SK-N-SH (cell line): Measurements from ENCODE around the gene ELMO1. TPM values are rescaled to one million over a fixed set of nuclear protein-coding genes. Genes with fewer than 3 reads are reported as not detected.

Source experiments
- CTCF ChIA-PET: fragments of 300-600, 350-600 bp; formaldehyde crosslinking; extraction: SDS; loops from one replicate; lab custom pipeline; 2021; lab: Yijun Ruan, JAX
- POLR2A ChIA-PET: fragments of 350-600 bp; sonication (Branson Sonifier 250); formaldehyde crosslinking; extraction: SDS; loops from one replicate; lab custom pipeline; 2020; ENCODE audit warnings: antibody characterized with exemption, inconsistent platforms; lab: Yijun Ruan, JAX
- DNase-seq: peaks from one replicate; pipeline ENCODE4 v3.0.0; 2012
- H2AFZ ChIP-seq: fragments of 200-600 bp; sonication (generic); 2 replicates; pipeline ENCODE4 v1.8.1; 2016; ENCODE audit warnings: antibody characterized with exemption, mild to moderate bottlenecking, low read depth
- H3F3A ChIP-seq: fragments of 200-600 bp; sonication (generic); replicated peaks from 2 replicates; pipeline ENCODE3; 2016; ENCODE audit warnings: antibody characterized with exemption, mild to moderate bottlenecking; ENCODE audit not compliant: insufficient read depth
- H3K27ac ChIP-seq, 2 experiments: fragments of 200-500 bp in 1 of 2; fragments of 200-600 bp in 1 of 2; sonication (Bioruptor generic) in 1 of 2; sonication (generic), shearing (Covaris generic) in 1 of 2; 2 replicates each; pipeline versions ENCODE4 v1.5.1 to v1.6.1; 2014 to 2016; ENCODE audit warnings: low read depth in 2 of 2, inconsistent platforms in 1 of 2, low read length in 1 of 2, mild to moderate bottlenecking in 1 of 2, mixed read lengths in 1 of 2
- H3K27me3 ChIP-seq: fragments of 200-600 bp; sonication (generic), shearing (Covaris generic); 2 replicates; pipeline ENCODE4 v1.6.1; 2016; ENCODE audit warnings: mixed run types; ENCODE audit not compliant: insufficient read depth
- H3K36me3 ChIP-seq, 2 experiments: fragments of 200-500 bp in 1 of 2; fragments of 200-600 bp in 1 of 2; sonication (Bioruptor generic) in 1 of 2; sonication (generic) in 1 of 2; replicated peaks in 1 of 2; 2 replicates each; pipeline versions ENCODE3 to v1.5.1; 2014 to 2016; ENCODE audit warnings: low read length in 1 of 2, mild to moderate bottlenecking in 1 of 2; ENCODE audit not compliant: insufficient read depth in 2 of 2, control insufficient read depth in 1 of 2
- H3K4me1 ChIP-seq, 2 experiments: fragments of 200-500 bp in 1 of 2; fragments of 200-600 bp in 1 of 2; sonication (Bioruptor generic) in 1 of 2; sonication (generic), shearing (Covaris generic) in 1 of 2; 2 replicates each; pipeline versions ENCODE4 v1.5.1 to v1.6.1; 2014 to 2016; ENCODE audit warnings: low read depth in 1 of 2, low read length in 1 of 2, mixed run types in 1 of 2; ENCODE audit not compliant: insufficient read depth in 2 of 2, control insufficient read depth in 1 of 2
- H3K4me2 ChIP-seq: fragments of 200-600 bp; sonication (generic), shearing (Covaris generic); 2 replicates; pipeline ENCODE4 v1.6.1; 2017; ENCODE audit warnings: mixed run types
- H3K4me3 ChIP-seq, 2 experiments: fragments of 200-500 bp in 1 of 2; fragments of 200-600 bp in 1 of 2; sonication (Bioruptor generic) in 1 of 2; sonication (generic), shearing (Covaris generic) in 1 of 2; 2 replicates each; pipeline versions ENCODE4 v1.5.1 to v1.8.1; 2014 to 2016; ENCODE audit warnings: low read depth in 2 of 2, inconsistent platforms in 1 of 2, low read length in 1 of 2, mild to moderate bottlenecking in 1 of 2, mixed read lengths in 1 of 2, moderate library complexity in 1 of 2
- H3K79me2 ChIP-seq: fragments of 200-600 bp; sonication (generic); 2 replicates; pipeline ENCODE4 v1.8.1; 2017; ENCODE audit warnings: mild to moderate bottlenecking; ENCODE audit not compliant: insufficient read depth
- H3K9ac ChIP-seq: fragments of 200-600 bp; sonication (generic); 2 replicates; pipeline ENCODE4 v1.6.1; 2017; ENCODE audit warnings: mixed run types
- H3K9me2 ChIP-seq: fragments of 200-600 bp; sonication (generic); 2 replicates; pipeline ENCODE4 v1.6.1; 2017; ENCODE audit warnings: mixed run types
- H3K9me3 ChIP-seq: fragments of 200-600 bp; sonication (generic); 2 replicates; pipeline ENCODE4 v1.6.1; 2017; ENCODE audit warnings: mixed run types, mild to moderate bottlenecking, moderate library complexity
- H4K20me1 ChIP-seq: fragments of 200-600 bp; sonication (generic); 2 replicates; pipeline ENCODE4 v1.6.1; 2017; ENCODE audit warnings: mild to moderate bottlenecking, mixed run types; ENCODE audit not compliant: insufficient read depth
- CTCF ChIP-seq: fragments of 200-600 bp; sonication (generic); IDR thresholded peaks from 2 replicates; pipeline ENCODE4 v1.6.1; 2017; ENCODE audit warnings: antibody characterized with exemption, mild to moderate bottlenecking, moderate library complexity
- EP300 ChIP-seq, 2 experiments: IDR thresholded peaks; 2 replicates each; pipeline versions ENCODE4 v1.4.0 to v1.6.1; 2012; ENCODE audit warnings: borderline replicate concordance in 1 of 2, low read depth in 1 of 2, low read length in 1 of 2
- GABPA ChIP-seq: IDR thresholded peaks from 2 replicates; pipeline ENCODE4 v1.4.0; 2012; ENCODE audit warnings: low read depth, mild to moderate bottlenecking
- IRF3 ChIP-seq: fragments of 150-350 bp; IDR thresholded peaks from 2 replicates; pipeline ENCODE4 v1.6.1; 2016; ENCODE audit warnings: mild to moderate bottlenecking, low read depth, low read length
- JUND ChIP-seq: IDR thresholded peaks from 2 replicates; pipeline ENCODE4 v1.4.0; 2012
- NFIC ChIP-seq: IDR thresholded peaks from 2 replicates; pipeline ENCODE4 v1.4.0; 2012; ENCODE audit warnings: borderline replicate concordance
- RXRA ChIP-seq: IDR thresholded peaks from 2 replicates; pipeline ENCODE4 v1.4.0; 2012; ENCODE audit warnings: low read depth, mild to moderate bottlenecking, borderline replicate concordance
- SIN3A ChIP-seq: IDR thresholded peaks from 2 replicates; pipeline ENCODE4 v1.6.1; 2012; ENCODE audit warnings: low read depth, mild to moderate bottlenecking, low read length, moderate library complexity, borderline replicate concordance
- TAF1 ChIP-seq: IDR thresholded peaks from 2 replicates; pipeline ENCODE4 v1.6.1; 2012; ENCODE audit warnings: low read depth, mild to moderate bottlenecking, low read length, moderate library complexity, borderline replicate concordance
- USF1 ChIP-seq: IDR thresholded peaks from 2 replicates; pipeline ENCODE4 v1.4.0; 2012; ENCODE audit warnings: low read depth, borderline replicate concordance
- YY1 ChIP-seq: IDR thresholded peaks from 2 replicates; pipeline ENCODE4 v1.4.0; 2012; ENCODE audit warnings: low read depth, mild to moderate bottlenecking
- WGBS: methylation state at CpG from one replicate; pipeline ENCODE4 v1.1.6; 2017; ENCODE audit warnings: low lambda C conversion rate; 5-methylcytosine and 5-hydroxymethylcytosine counted together
- polyA plus RNA-seq, 3 experiments: library from polyadenylated mRNA; depleted of rRNA; stranded (reverse); fragments of >200 nt; gene quantifications; 2 replicates each; pipeline ENCODE4 v1.2.3, GENCODE V29; 2012

The ELMO1 gene
- polyA plus RNA-seq, 1 of the 3 experiments (the other 2 are of a cell fraction) = 0.64 TPM

GRCh38 chr7:36896956-36897590, 551.6 kb downstream of the ELMO1 start:
- Histone ChIP-seq H2AFZ (no peak overlapping the region), H3K27me3 (no peaks in the 10 kb centered on the region), H3K9ac (no peak overlapping the region), H3K27ac (no peak overlapping the region)
- TF ChIP-seq USF1 (no peak; the same call in 1 of the 2 replicates), GABPA (no peak), NFIC (no peak), CTCF (no peak), RXRA (no peak), SIN3A (no peak), TAF1 (no peak), YY1 (no peak), IRF3 (no peak)
- TF ChIP-seq, all 33 proteins: peak for 0
- no peak for DNase-seq
- Histone ChIP-seq H3K4me3 (no peak overlapping the region), H3K9me3 (no peaks in the 10 kb centered on the region), H3K4me1 (peaks cover 0 to 17% of the 10 kb centered on the region in 2 experiments; a peak in 2 of 4 replicates), H3K36me3 (no peaks in the 10 kb centered on the region), H3F3A (no peaks in the 10 kb centered on the region), H3K9me2 (no peaks in the 10 kb centered on the region), H3K79me2 (no peaks in the 10 kb centered on the region), H3K4me2 (no peak overlapping the region), H4K20me1 (no peaks in the 10 kb centered on the region)
- POLR2A ChIA-PET = no interaction called here
- CTCF ChIA-PET = interaction anchor here (1.2 kb wide), 1 partner anchor 409 kb away, joined by 3 read pairs; no protein-coding TSS in a partner anchor
- WGBS = 21% methylated on average over 4 of the region's 4 CpGs

GRCh38 chr7:36896418-36896817, 552.2 kb downstream of the ELMO1 start:
- H3K79me2 ChIP-seq = no peaks in the 10 kb centered on the region
- H3K9me3 ChIP-seq = no peaks in the 10 kb centered on the region
- H3K4me2 ChIP-seq = no peak overlapping the region
- no peak for DNase-seq
- no peak overlapping the region for H3K9ac ChIP-seq
- H3K27ac ChIP-seq = no peak overlapping the region
- H3K9me2 ChIP-seq = no peaks in the 10 kb centered on the region
- no peak overlapping the region for H3K4me3 ChIP-seq
- H4K20me1 ChIP-seq = no peaks in the 10 kb centered on the region
- H3K36me3 ChIP-seq = no peaks in the 10 kb centered on the region
- no peaks in the 10 kb centered on the region for H3K27me3 ChIP-seq
- H3F3A ChIP-seq = no peaks in the 10 kb centered on the region
- H3K4me1 ChIP-seq = peaks cover 0 to 16% of the 10 kb centered on the region in 2 experiments; a peak in 2 of 4 replicates
- CTCF ChIA-PET = no interaction called here
- H2AFZ ChIP-seq = no peak overlapping the region
- POLR2A ChIA-PET = no interaction called here
- WGBS = 14% methylated on average over 1 of the region's 1 CpG
- TF ChIP-seq JUND = no peak
- TF ChIP-seq EP300 (IDR thresholded peaks at IDR 0.05; ENCODE audit: borderline replicate concordance in 1 of 2, low read depth in 1 of 2, low read length in 1 of 2) = no peak
